GM12891 (cell line): ENCODE results near the gene COL21A1.

Experiments
- DNase-seq: peaks from one replicate; pipeline ENCODE4 v3.0.0; 2011; ENCODE audit warnings: low spot score; ENCODE audit not compliant: insufficient read length
- FAIRE-seq: peaks from 2 replicates; lab custom pipeline; 2011; peaks lifted over from hg19 to GRCh38; lab: Jason Lieb, UNC
- PAX5 ChIP-seq: IDR thresholded peaks from 2 replicates; pipeline ENCODE4 v1.6.1; 2011; ENCODE audit warnings: low read length, moderate library complexity, mild to moderate bottlenecking; ENCODE audit not compliant: insufficient read depth, severe bottlenecking
- POLR2A ChIP-seq: IDR thresholded peaks from 2 replicates; pipeline ENCODE4 v1.6.1; 2011; ENCODE audit warnings: low read depth, low read length, control low read depth
- POLR2AphosphoS5 ChIP-seq: IDR thresholded peaks from 2 replicates; pipeline ENCODE4 v1.6.1; 2011; ENCODE audit warnings: low read depth, low read length, control low read depth
- POU2F2 ChIP-seq: IDR thresholded peaks from 2 replicates; pipeline ENCODE4 v1.6.1; 2011; ENCODE audit warnings: low read depth, mild to moderate bottlenecking, control low read depth, low read length, moderate library complexity
- SPI1 ChIP-seq: IDR thresholded peaks from 2 replicates; pipeline ENCODE4 v1.6.1; 2011; ENCODE audit warnings: low read depth, low read length, control low read depth
- TAF1 ChIP-seq: IDR thresholded peaks from 2 replicates; pipeline ENCODE4 v1.6.1; 2011; ENCODE audit warnings: low read depth, low read length, control low read depth

Gene COL21A1

DNA sequence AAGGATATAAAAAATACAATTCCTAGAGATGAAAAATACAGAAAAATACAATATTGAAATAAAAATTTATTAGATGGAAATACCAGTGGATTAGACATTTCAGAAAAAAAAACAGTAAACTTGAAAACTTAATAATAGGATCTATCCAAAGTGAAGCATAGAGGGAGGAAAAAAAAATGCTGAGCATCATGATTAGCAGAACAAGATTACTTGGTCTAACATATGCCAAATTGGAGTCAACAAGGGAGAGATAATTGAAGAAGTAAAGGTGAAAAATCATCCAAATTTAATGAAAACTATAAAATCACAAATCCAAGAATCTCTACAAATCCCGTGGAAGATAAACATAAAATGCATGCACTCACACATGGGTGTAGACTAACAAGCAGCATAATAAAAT is 205.8 kb downstream of the COL21A1 start:
- TF ChIP-seq SPI1: no peak
- no peak for TF ChIP-seq POLR2AphosphoS5
- no peak for TF ChIP-seq PAX5
- TF ChIP-seq POU2F2: no peak
- TF ChIP-seq POLR2A: no peak
- TF ChIP-seq TAF1: no peak

DNA sequence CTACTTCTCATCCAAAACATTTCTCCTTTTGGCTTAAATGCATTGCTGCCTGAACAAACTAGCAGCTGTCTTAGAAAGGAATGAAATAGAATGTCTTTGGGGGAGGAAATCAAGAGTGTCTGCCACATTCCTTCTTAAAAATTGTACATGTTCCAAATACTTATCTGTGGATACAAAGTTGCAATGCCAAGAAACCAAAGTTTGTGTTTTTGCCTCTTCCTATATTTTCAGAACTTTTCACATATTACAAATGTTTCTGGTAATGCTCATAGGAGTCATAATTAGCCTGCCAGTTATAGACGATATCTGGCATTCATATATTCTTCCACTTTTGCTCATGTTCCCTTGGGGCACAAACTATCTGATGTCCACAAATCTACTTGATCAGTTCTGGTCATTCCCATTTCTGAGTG is 206.5 kb downstream of the COL21A1 start:
- DNase-seq (no peak), FAIRE-seq (no peak)
- no peak for TF ChIP-seq POLR2A
- no peak for TF ChIP-seq POU2F2
- TF ChIP-seq PAX5: no peak
- no peak for TF ChIP-seq TAF1
- no peak for TF ChIP-seq SPI1
- TF ChIP-seq POLR2AphosphoS5: no peak

More for the DNA sequence above, 205.8 kb downstream of the COL21A1 start:
- FAIRE-seq (no peak), DNase-seq (no peak)

GRCh38 chr6:56040223-56040622 is 207.2 kb downstream of the COL21A1 start:
- no peak for DNase-seq
- TF ChIP-seq TAF1 (no peak), POLR2A (no peak), POLR2AphosphoS5 (no peak), SPI1 (no peak), POU2F2 (no peak), PAX5 (no peak)
- no peak for FAIRE-seq

- FAIRE-seq (no peak), DNase-seq (no peak)
- no peak for TF ChIP-seq SPI1
- TF ChIP-seq PAX5: no peak
- TF ChIP-seq POLR2A: no peak
- no peak for TF ChIP-seq POU2F2
These were observed 208.6 kb downstream of the COL21A1 start for GRCh38 chr6:56038764-56039163.

DNA sequence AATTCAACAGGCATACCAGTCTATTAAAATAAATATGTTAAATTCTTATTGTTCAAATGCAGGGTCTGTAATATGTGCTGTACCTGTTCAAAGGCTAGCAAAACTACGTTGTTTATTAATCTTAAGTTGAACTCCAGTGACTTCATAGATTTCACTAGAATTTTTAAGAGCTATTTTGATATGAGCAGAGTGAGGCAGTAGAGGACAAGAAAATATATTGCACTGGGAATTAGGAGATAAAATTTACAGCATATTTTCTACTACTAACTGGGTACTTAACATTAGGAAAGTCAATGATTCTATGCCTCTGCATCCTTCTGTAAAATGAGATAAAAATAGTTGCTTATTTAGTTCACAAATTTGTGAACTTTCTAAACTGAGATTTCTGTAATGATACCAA is 209.8 kb downstream of the COL21A1 start:
- DNase-seq (no peak), FAIRE-seq (no peak)
- no peak for TF ChIP-seq POU2F2
- TF ChIP-seq POLR2AphosphoS5: no peak
- TF ChIP-seq PAX5: no peak
- no peak for TF ChIP-seq POLR2A
- no peak for TF ChIP-seq SPI1

DNA sequence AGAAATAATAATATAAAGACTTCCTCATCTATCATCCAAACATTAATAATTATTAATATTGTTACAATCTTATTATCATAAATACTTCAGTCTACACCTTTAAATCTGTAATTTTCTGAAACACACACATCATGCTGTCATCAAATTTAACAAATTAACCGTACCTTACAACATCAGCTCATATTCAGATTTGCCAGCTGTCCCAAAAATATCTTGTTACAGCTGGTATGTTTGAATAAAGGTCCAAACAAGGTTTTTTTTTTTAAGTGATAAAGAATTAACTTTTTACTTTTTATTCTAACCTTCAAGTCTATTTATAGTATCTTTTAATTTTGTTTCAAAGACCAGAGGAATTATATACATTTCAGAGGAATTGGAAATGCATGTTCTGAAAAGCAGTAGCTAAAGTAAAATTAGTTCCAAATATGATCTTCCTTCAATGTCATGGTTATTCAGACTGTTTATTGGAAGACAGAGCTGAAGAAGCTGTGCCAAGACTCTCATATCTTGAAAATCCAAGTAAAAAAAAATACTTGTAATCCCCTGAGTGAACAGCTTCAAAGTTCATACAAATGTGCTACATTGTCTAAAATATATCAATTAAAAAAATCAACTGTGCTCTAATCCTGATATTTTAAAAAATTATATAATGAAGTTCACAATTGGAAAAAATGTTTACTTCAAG is 210.3 kb downstream of the COL21A1 start:
- TF ChIP-seq POLR2AphosphoS5: no peak
- TF ChIP-seq POU2F2: no peak
- TF ChIP-seq POLR2A: no peak
- no peak for TF ChIP-seq PAX5
- no peak for TF ChIP-seq SPI1
- no peak for TF ChIP-seq TAF1
- DNase-seq (no peak), FAIRE-seq (no peak)

DNA sequence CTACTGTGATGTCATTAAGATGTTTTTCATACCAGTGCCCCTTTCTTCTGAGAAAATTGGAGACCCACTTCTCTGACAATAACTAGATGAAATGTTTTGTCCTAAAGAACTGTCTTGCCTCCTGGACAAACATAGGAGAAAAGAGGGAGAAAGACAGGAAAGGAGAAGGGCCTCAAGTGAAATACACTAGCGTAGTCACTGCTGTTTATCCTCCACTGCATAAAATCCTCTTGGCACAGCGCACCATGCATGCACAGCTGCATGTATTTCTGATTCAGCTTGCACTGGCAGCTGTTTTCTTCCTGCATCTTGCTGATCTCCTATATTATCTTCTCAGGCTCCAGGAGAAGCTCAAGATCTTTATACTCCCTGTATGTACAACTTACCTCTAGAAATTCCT is 214.0 kb downstream of the COL21A1 start:
- FAIRE-seq (no peak), DNase-seq (no peak)
- no peak for TF ChIP-seq POLR2A
- no peak for TF ChIP-seq SPI1
- no peak for TF ChIP-seq PAX5
- no peak for TF ChIP-seq POU2F2
- TF ChIP-seq TAF1: no peak
- no peak for TF ChIP-seq POLR2AphosphoS5

GRCh38 chr6:56032715-56033260 is 214.6 kb downstream of the COL21A1 start:
- TF ChIP-seq TAF1 (no peak), POU2F2 (no peak)
- DNase-seq (no peak), FAIRE-seq (no peak)

- FAIRE-seq: no peak
- TF ChIP-seq SPI1 (no peak), TAF1 (no peak), POLR2AphosphoS5 (no peak), POU2F2 (no peak), PAX5 (no peak), POLR2A (no peak)
These were observed 219.5 kb downstream of the COL21A1 start for GRCh38 chr6:56027865-56028264.

More at GRCh38 chr6:56027865-56028264, 219.5 kb downstream of the COL21A1 start:
- no peak for DNase-seq
